Motor neuron (in vitro differentiated cells): ENCODE results near the gene LRWD1. TPM values are rescaled to one million over a fixed set of nuclear protein-coding genes. Genes with fewer than 3 reads are reported as not detected.
A peak's percentile ranks its signal among the peaks of the same experiment; 100 is the strongest.
"Not testable (repeated sequence)": the region's sequence is repeated elsewhere in the genome, so short reads cannot be mapped to it uniquely, and the experiment has no call there.

Experiments
- ATAC-seq, 8 experiments: fragments of 200-7000 bp; cut with Tn5 transposase; replicated peaks in 6 of 8; 2 replicates each; pipeline ENCODE4 v1.8.0; 2021; ENCODE audit warnings: mild to moderate bottlenecking in 8 of 8, moderate library complexity in 8 of 8
- H3K27ac ChIP-seq, 2 donors: fragments of 250-450 bp; sonication (Bioruptor Pico); 2 replicates each; pipeline ENCODE4 v1.9.0; 2021; ENCODE audit warnings: antibody characterized with exemption in 2 of 2, mild to moderate bottlenecking in 2 of 2, moderate library complexity in 1 of 2
- H3K4me1 ChIP-seq, 2 donors: fragments of 250-450 bp; sonication (Bioruptor Pico); replicated peaks in 1 of 2; 2 replicates each; pipeline ENCODE4 v1.6.1; 2021; ENCODE audit warnings: antibody characterized with exemption in 2 of 2, mild to moderate bottlenecking in 2 of 2, moderate library complexity in 1 of 2
- H3K4me3 ChIP-seq, 5 donors: fragments of 250-450 bp; sonication (Bioruptor Pico); 2 replicates each; pipeline ENCODE4 v1.9.0; 2021; ENCODE audit warnings: antibody characterized with exemption in 5 of 5, mild to moderate bottlenecking in 5 of 5, moderate library complexity in 4 of 5
- WGBS, 10 experiments: fragments of 450-650 bp; shearing (Covaris generic); methylation state at CpG; one replicate each; pipeline ENCODE4 v1.0.0; 2022; 5-methylcytosine and 5-hydroxymethylcytosine counted together
- in situ Hi-C, 9 experiments: fragments of 400-800 bp; cut with MboI; loops; one replicate each; pipeline ENCODE4 v1.15.0; 2021; ENCODE audit warnings: low sequenced_read_pairs in 9 of 9, low pct_unique_long_range_greater_than_20kb in 2 of 9; ENCODE audit not compliant: unreplicated experiment in 9 of 9
- total RNA-seq, 8 experiments: library from RNA; unstranded; fragments of 300-600 nt; gene quantifications; 2 replicates each; pipeline versions ENCODE4 v1.2.3 to v1.2.4, GENCODE V29; 2022

The LRWD1 gene
- total RNA-seq, 8 experiments from 2014 or later: 9.1 to 23.5 (median 17.9) TPM

DNA sequence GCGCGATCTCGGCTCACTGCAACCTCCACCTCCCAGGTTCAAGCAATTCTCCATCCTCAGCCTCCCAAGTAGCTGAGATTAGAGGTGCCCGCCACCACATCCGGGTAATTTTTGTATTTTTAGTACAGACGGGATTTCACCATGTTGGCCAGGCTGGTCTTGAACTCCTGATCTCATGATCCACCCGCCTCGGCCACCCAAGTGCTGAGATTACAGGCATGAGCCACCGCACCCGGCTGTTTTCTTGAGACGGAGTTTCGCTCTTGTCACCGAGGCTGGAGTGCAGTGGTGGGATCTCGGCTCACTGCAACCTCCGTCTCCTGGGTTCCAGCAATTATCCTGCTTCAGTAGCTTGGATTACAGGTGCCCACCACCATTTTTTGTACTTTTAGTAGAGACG, 33.5 kb downstream of the LRWD1 start:
- H3K4me3 ChIP-seq, H3K27ac ChIP-seq, H3K4me1 ChIP-seq, in situ Hi-C loops, ATAC-seq: not testable (repeated sequence)
- WGBS, 10 experiments: no CpG with 5 or more reads among the region's 16 CpGs

DNA sequence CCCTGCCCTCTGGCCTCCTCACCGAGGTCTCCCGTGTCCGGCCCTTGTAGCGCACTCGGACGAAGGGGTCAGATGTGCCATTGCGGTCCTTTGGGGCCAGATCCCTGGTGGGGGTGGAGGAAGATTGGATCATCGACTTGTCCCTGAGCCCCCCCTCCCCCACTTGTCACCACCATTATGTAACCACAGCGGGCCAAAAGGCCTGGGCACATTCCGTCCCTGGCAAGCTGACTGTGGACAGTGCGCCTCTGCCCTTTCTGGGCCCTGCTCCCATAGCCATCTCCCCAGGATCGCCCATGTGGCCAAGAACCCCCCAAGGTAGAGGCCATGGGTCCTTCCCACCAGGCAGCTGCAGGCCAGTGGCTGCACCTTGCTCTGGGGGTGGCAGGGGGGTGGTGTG, 38.4 kb downstream of the LRWD1 start:
- H3K27ac ChIP-seq, in situ Hi-C loops, H3K4me3 ChIP-seq, ATAC-seq, H3K4me1 ChIP-seq: not testable (repeated sequence)
- WGBS, 10 experiments: no CpG with 5 or more reads among the region's 12 CpGs

DNA sequence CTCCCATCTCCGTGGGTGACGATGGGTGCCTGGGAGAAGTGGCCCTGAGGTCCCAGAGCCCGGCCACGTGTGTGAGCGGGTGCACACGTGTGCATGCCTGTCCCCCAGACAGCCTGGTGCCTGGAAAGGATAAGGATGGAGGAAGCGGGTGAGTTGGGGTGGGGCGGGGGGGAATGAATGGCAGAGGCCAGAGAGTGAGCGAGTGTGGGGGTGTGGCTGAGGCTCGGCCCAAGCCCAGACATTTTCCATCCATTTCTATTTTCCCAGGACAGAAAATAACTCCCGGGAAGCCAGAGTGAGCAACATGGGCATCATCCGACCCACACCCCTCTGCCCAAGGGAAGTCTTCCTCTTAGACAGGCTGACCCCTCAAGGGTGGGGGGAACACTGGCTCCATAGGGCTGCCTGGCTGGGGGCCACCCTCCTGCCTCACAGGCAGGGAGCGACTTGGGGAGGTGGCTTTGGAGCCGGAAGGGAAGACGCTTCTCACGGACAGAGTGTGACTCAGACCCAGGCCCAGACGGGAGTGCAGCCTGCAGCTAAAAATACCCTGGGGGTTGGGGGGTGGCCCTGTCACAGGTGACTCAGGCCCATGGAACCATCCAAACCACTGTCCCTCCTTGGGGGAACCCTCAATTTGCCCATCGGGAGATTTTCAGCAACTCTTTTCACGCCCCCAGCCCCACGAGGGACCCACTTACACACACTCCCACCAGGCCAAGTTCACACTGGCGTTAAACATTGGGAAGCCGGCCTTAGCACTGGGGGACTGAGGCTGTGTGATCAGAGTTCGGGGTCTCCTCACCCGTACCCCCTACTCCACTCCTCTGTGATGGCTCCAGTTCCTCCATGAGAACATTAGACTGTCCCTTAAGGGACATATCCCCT, 40.8 kb downstream of the LRWD1 start:
- ATAC-seq: peak; percentile 75 to 98 (median 81)
- H3K27ac ChIP-seq, H3K4me1 ChIP-seq, in situ Hi-C loops, H3K4me3 ChIP-seq: not testable (repeated sequence)
- WGBS, 10 experiments: no CpG with 5 or more reads among the region's 24 CpGs

DNA sequence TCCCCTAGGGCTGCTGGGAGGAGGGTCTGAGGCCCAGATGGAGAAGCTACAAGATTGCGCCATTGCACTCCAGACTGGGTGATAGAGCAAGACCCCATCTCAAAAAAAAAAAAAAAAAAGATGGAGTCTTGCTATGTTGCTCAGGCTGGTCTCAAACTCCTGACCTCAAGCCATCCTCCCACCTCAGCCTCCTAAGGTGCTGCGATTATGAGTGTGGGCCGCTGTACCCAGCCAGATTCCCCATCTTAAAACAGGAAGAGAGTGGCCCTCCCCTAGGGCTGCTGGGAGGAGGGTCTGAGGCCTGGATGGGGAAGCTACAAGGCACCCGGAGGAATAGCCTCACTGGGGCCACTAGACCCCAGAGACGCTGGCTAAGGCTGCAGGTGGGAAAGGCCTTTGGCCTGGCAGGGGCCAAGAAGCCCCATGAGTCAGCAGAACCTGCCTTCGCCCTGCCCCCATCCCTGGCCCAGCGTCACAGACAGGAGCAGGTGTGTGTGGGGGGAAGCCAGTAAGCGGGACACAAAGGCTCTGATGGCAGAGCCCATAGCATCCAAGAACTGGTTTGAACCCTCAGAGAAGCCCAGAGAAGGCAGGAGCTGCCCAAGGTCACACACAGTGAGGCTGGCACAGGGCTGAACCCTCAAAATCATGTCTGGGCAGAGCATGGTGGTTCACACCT, 42.8 kb downstream of the LRWD1 start:
- in situ Hi-C loops, H3K4me1 ChIP-seq, H3K27ac ChIP-seq, H3K4me3 ChIP-seq, ATAC-seq: not testable (repeated sequence)
- WGBS, 10 experiments: no CpG with 5 or more reads among the region's 8 CpGs

DNA sequence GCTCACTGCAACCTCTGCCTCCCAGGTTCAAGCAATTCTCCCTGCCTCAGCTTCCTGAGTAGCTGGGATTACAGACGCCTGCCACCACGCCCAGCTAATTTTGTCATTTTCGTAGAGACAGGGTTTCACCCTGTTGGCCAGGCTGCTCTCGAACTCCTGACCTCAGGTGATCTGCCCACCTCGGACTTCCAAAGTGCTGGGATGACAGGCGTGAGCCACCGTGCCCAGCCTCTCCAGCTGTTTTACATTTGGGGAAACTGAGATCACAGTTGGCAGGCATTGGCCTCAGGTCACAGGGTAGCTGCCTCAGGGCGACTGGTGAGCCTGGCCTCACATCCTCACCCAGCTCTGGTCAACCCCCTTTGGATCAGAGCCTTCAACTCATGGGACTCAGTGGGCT, 45.8 kb downstream of the LRWD1 start:
- in situ Hi-C loops, ATAC-seq: not testable (repeated sequence)

DNA sequence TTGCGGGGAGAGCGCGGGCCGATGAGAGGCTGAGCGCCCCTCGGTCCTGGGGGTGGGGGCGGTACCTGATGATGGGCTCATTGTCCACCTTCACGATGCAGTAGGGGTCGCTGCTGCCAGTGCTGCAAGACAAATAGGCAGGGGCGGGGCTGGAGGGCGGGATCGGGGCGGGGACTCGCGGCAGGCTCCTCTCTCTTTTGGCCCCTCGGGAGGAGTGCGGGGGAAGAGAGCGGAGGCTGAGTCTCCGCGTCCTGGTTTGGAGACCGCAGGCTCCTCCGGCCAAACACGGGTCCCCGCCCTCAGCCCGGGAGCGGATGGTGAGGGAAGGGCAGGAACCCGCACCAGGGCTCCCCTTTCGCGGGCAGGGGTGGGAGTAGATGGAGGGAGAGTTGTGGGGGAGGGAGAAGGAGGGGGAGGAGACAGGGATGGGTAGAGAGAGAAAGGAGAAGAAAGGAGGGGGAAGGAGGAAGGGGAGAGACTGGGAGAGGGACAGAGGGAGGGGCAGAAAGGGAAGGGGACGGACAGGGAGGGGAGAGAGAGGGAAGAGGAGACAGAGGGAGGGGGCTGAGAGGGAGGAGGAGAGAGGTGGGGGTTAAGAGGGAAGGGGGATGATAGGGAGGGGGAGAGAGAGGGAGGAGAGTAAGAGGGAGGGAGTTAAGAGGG, 47.2 kb downstream of the LRWD1 start:
- H3K27ac ChIP-seq, H3K4me3 ChIP-seq, in situ Hi-C loops, H3K4me1 ChIP-seq: not testable (repeated sequence)
- no CpG with 5 or more reads among the region's 30 CpGs for WGBS, 10 experiments
- ATAC-seq: peak; percentile 56 to 83 (median 76)

More for the DNA sequence above, 45.8 kb downstream of the LRWD1 start:
- H3K4me1 ChIP-seq, H3K4me3 ChIP-seq, H3K27ac ChIP-seq: not testable (repeated sequence)
- no CpG with 5 or more reads among the region's 8 CpGs for WGBS, 10 experiments

DNA sequence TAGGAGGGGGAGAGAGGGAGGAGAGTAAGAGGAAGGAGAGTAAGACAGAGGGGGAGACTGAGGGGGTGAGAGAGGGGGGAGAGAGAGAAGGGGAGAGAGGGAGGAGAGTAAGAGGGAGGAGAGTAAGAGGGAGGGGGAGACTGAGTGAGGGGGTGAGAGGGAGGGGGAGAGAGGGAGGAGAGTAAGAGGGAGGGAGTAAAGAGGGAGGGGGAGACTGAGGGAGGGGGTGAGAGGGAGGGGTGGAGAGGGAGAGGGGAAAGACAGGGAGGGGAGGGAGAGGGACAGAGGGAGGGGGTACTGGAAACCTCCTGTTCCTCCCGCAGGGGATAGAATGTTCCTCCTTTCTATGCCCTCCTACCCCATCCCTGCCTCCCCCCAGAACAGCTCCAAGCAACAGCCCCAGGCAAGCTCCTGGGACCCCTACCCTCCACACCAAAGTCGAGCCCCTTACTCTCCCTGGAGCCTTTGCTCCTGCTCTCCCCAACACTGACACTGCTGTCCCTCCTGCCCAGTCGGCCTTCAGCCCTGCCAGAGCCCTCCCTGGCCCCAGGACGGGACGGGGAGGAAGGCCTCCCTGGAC, 47.9 kb downstream of the LRWD1 start:
- in situ Hi-C loops, H3K4me3 ChIP-seq, H3K4me1 ChIP-seq: not testable (repeated sequence)
- WGBS, 10 experiments: no CpG with 5 or more reads among the region's 5 CpGs
- peak in 5 of 8 experiments; percentile 13 to 48 (median 42) for ATAC-seq
- peak overlapping the region in 1 of 2 donors; percentile 78 for H3K27ac ChIP-seq

DNA sequence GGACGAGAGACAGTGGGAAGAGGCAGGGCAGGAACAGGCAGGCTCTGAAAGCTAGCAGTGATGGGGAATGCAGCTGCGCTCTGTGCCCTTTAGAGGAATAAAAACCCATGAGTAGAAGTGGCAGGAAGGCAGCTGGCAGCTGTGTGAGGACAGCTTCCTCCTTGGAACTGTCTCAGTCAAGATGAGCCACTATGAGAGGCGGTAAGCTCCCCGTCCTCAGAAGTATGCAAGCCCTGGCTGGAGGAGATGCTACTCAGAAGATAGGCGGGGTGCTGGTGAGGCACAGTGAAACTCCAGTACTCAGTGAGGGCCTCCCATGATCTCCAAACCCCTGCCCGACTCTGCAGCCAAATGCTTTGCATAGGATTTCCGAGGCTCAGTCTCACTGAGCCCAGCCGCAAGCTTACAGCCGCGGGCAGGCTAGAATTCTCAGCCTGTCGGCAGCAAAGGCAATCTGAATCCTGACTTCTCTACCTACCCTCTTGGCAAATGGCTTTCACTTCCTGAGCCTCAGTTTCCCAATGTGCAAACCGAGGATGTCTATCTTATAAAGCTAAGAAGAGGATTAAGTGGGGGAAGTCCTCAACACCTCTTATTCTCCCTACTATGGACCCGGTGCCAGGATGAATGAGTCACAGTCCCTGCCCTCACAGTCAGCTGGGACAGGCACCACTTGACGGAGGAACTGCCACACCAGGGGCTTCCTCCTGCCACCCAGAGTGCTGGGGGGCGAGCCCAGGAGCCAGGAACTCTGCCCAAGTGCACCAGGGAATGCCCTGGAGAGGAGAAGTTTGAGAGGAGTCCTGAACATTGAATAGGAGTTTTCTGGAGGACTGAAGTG, 50.3 kb downstream of the LRWD1 start:
- peak in 1 of 8 experiments; percentile 32 for ATAC-seq
- WGBS, 10 experiments: no CpG with 5 or more reads among the region's 15 CpGs
- H3K27ac ChIP-seq, H3K4me3 ChIP-seq, in situ Hi-C loops, H3K4me1 ChIP-seq: not testable (repeated sequence)

DNA sequence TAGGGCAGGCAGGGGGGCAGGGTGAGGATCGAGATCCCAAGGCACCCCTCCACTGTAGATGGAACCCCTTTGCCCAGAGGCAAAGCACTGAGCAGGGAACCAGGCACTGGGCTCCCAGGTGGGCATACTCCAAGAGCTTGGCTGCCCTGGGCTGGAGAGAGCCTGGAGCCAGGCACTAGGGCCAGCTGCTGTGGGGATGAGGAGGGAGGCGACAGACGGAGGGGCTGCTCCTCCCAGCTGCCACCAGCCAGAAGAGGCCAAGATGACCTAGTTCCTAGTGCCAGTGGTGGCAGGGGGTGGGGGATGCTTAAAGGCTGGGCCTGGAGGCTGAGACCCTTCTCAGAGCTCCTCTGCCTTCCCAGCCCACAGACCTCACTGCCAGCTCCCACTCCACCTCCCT, 51.1 kb downstream of the LRWD1 start:
- H3K4me3 ChIP-seq, H3K27ac ChIP-seq, H3K4me1 ChIP-seq, in situ Hi-C loops: not testable (repeated sequence)
- peak in 4 of 8 experiments; percentile 7 to 52 (median 30) for ATAC-seq
- no CpG with 5 or more reads among the region's 3 CpGs for WGBS, 10 experiments

DNA sequence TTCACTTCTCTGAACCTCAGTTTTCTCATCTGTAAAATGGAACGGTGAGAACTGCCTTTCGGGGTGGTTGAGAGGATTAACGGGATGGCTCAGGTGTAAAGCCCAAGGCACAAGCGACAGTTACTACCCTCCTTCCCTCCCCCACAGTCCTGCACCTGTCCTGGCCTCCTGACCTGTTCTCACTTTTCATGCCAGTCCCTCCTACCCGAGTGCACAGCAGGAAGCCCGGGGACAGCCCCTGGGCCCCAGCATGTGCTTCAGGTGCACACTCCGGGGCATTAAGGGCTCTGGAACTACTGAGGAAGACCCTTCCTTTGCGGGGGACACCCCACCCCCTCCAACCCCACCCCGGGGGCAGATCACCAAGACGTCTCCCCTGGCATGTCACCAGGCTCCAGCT, 52.2 kb downstream of the LRWD1 start:
- not testable (repeated sequence) for H3K4me1 ChIP-seq, ATAC-seq
- WGBS, 10 experiments: no CpG with 5 or more reads among the region's 10 CpGs

DNA sequence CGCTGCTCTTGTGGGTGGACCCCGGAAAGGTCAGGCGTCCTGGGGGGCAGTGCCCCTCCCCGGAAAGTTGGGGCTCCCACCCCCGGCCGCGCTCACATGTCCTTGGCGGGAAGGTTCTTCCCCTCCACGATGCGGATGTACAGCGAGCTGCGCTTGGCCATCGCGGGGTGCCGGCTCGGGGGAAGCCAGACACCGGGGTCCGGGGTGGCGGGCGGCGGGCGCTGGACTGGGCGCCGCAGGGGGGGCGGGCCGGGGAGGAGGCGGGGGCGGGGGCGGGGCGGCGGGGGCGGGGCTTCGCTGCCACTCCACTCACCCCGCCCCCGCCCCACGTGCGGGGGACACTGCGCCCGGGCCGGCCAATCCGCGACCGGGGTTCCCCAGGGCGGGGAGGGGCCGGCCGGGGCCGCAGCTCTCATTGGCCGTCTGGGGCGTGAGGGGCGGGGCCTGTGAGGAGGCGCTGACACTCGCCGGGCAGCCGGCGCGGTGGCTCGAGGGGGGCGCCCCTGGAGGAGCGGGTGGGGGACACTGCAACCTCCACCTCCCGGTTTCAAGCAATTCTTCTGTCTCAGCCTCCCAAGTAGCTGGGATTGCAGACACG, 52.9 kb downstream of the LRWD1 start, which contains the start of gene RASA4B:
TSS of gene RASA4B (minus strand) at position 228 of the 598 bp plus-strand sequence. CDS start at position 161, 67 bp downstream.
- H3K4me1 ChIP-seq, in situ Hi-C loops, H3K4me3 ChIP-seq, H3K27ac ChIP-seq: not testable (repeated sequence)
- WGBS, 10 experiments: no CpG with 5 or more reads among the region's 61 CpGs
- peak; percentile 74 to 98 (median 90) for ATAC-seq

More for the DNA sequence above, 52.2 kb downstream of the LRWD1 start:
- in situ Hi-C loops, H3K4me3 ChIP-seq, H3K27ac ChIP-seq: not testable (repeated sequence)

DNA sequence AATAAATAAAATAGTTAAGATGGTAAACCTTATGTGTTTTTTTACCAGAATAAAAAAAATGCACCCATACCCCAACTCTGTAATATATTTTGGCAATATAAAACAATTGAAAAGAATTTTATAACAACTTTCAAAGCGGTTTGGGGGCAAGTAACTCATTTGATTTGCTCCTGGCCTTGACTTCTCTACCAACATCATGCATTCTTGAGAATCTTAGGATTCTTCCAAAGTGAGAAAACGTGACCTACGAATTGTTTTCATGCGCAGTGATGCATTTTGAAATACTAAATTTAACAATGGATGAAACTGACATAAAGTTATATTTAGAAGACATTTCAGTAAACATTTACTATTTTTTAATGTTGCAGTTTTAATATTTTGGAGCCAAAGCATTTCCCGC, 56.0 kb downstream of the LRWD1 start:
- in situ Hi-C loops, H3K4me3 ChIP-seq, H3K27ac ChIP-seq, ATAC-seq, H3K4me1 ChIP-seq: not testable (repeated sequence)
- WGBS, 10 experiments: no CpG with 5 or more reads among the region's 5 CpGs
